Measurements from ENCODE around the gene GRID1.

GRID1 gene

GRCh38 chr10:85643845-85644525 lies 722.6 kb downstream of the GRID1 start:
- no peaks in the 10 kb centered on the region for H3K36me3 ChIP-seq
- H3K9ac ChIP-seq: no peak overlapping the region
- no peaks in the 10 kb centered on the region for H4K20me1 ChIP-seq
- no peaks in the 10 kb centered on the region for H3K4me1 ChIP-seq
- H3K4me3 ChIP-seq: no peak overlapping the region
- H3K27ac ChIP-seq: no peak overlapping the region
- no peaks in the 10 kb centered on the region for H3K27me3 ChIP-seq
- no peak for TF ChIP-seq Cebpa-rat (IDR thresholded peaks at IDR 0.05)
- no peak overlapping the region for H3K4me2 ChIP-seq
- H3K9me3 ChIP-seq: no peaks in the 10 kb centered on the region

- Histone ChIP-seq H3K27me3 (no peaks in the 10 kb centered on the region), H3K9ac (no peak overlapping the region), H3K4me3 (no peak overlapping the region), H3K4me2 (no peak overlapping the region), H4K20me1 (no peaks in the 10 kb centered on the region), H3K27ac (no peak overlapping the region), H3K4me1 (no peaks in the 10 kb centered on the region), H3K9me3 (no peaks in the 10 kb centered on the region), H3K36me3 (no peaks in the 10 kb centered on the region)
- TF ChIP-seq Cebpa-rat (IDR thresholded peaks at IDR 0.05): no peak
Measured at GRCh38 chr10:85643171-85643844, 723.3 kb downstream of the GRID1 start.

GRCh38 chr10:85642421-85643170 lies 724.0 kb downstream of the GRID1 start:
- Histone ChIP-seq H3K4me3 (no peak overlapping the region), H3K4me1 (no peaks in the 10 kb centered on the region), H3K27ac (no peak overlapping the region)

GRCh38 chr10:85642082-85642420 lies 724.5 kb downstream of the GRID1 start:
- H4K20me1 ChIP-seq: no peaks in the 10 kb centered on the region
- TF ChIP-seq Cebpa-rat (IDR thresholded peaks at IDR 0.05): no peak
- no peak overlapping the region for H3K27ac ChIP-seq
- H3K36me3 ChIP-seq: no peaks in the 10 kb centered on the region
- H3K4me2 ChIP-seq: no peak overlapping the region
- H3K27me3 ChIP-seq: no peaks in the 10 kb centered on the region
- no peaks in the 10 kb centered on the region for H3K4me1 ChIP-seq
- no peak overlapping the region for H3K4me3 ChIP-seq
- H3K9ac ChIP-seq: no peak overlapping the region
- no peaks in the 10 kb centered on the region for H3K9me3 ChIP-seq

More at GRCh38 chr10:85642421-85643170, 724.0 kb downstream of the GRID1 start:
- Histone ChIP-seq H3K27me3 (no peaks in the 10 kb centered on the region), H4K20me1 (no peaks in the 10 kb centered on the region), H3K9ac (no peak overlapping the region), H3K9me3 (no peaks in the 10 kb centered on the region), H3K4me2 (no peak overlapping the region), H3K36me3 (no peaks in the 10 kb centered on the region)
- no peak for TF ChIP-seq Cebpa-rat (IDR thresholded peaks at IDR 0.05)

- H3K4me3 ChIP-seq: no peak overlapping the region
- no peak overlapping the region for H3K4me2 ChIP-seq
- H3K27me3 ChIP-seq: no peaks in the 10 kb centered on the region
- H3K4me1 ChIP-seq: no peaks in the 10 kb centered on the region
- no peak for TF ChIP-seq Cebpa-rat (IDR thresholded peaks at IDR 0.05)
- no peaks in the 10 kb centered on the region for H4K20me1 ChIP-seq
- no peak overlapping the region for H3K9ac ChIP-seq
- H3K36me3 ChIP-seq: no peaks in the 10 kb centered on the region
- no peak overlapping the region for H3K27ac ChIP-seq
- H3K9me3 ChIP-seq: no peaks in the 10 kb centered on the region
Measured at GRCh38 chr10:85641479-85642009, 725.1 kb downstream of the GRID1 start.

GRCh38 chr10:85638797-85639196 lies 727.8 kb downstream of the GRID1 start:
- no peaks in the 10 kb centered on the region for H3K27me3 ChIP-seq
- H3K4me1 ChIP-seq: peaks cover 3% of the 10 kb centered on the region; the same call in 1 of the 2 replicates
- no peak for TF ChIP-seq Cebpa-rat (IDR thresholded peaks at IDR 0.05)
- H3K27ac ChIP-seq: no peak overlapping the region
- H3K9me3 ChIP-seq: no peaks in the 10 kb centered on the region
- H3K36me3 ChIP-seq: no peaks in the 10 kb centered on the region
- no peak overlapping the region for H3K9ac ChIP-seq
- H3K4me2 ChIP-seq: no peak overlapping the region
- no peaks in the 10 kb centered on the region for H4K20me1 ChIP-seq
- H3K4me3 ChIP-seq: no peak overlapping the region

- Histone ChIP-seq H3K4me2 (no peak overlapping the region; the same call in 1 of the 2 replicates), H3K4me3 (no peak overlapping the region), H3K9ac (no peak overlapping the region), H3K36me3 (no peaks in the 10 kb centered on the region), H4K20me1 (no peaks in the 10 kb centered on the region), H3K27me3 (no peaks in the 10 kb centered on the region), H3K4me1 (peaks cover 3% of the 10 kb centered on the region; the same call in 1 of the 2 replicates), H3K9me3 (no peaks in the 10 kb centered on the region), H3K27ac (no peak overlapping the region)
- TF ChIP-seq Cebpa-rat (IDR thresholded peaks at IDR 0.05): no peak
Measured at GRCh38 chr10:85635650-85636049, 730.9 kb downstream of the GRID1 start.

GRCh38 chr10:85624511-85624910 lies 742.1 kb downstream of the GRID1 start:
- no peak overlapping the region for H3K27ac ChIP-seq
- peaks cover 13% of the 10 kb centered on the region for H3K4me1 ChIP-seq
- no peak overlapping the region for H3K4me3 ChIP-seq
- no peaks in the 10 kb centered on the region for H3K27me3 ChIP-seq
- TF ChIP-seq Cebpa-rat (IDR thresholded peaks at IDR 0.05): no peak
- no peaks in the 10 kb centered on the region for H3K36me3 ChIP-seq
- no peaks in the 10 kb centered on the region for H4K20me1 ChIP-seq
- H3K9ac ChIP-seq: no peak overlapping the region
- H3K9me3 ChIP-seq: no peaks in the 10 kb centered on the region
- H3K4me2 ChIP-seq: no peak overlapping the region

- Histone ChIP-seq H3K4me1 (peaks cover 13% of the 10 kb centered on the region), H4K20me1 (no peaks in the 10 kb centered on the region), H3K9ac (no peak overlapping the region), H3K27ac (no peak overlapping the region), H3K36me3 (no peaks in the 10 kb centered on the region), H3K4me3 (no peak overlapping the region), H3K4me2 (peak overlapping the region; percentile 56), H3K27me3 (no peaks in the 10 kb centered on the region), H3K9me3 (no peaks in the 10 kb centered on the region)
- TF ChIP-seq Cebpa-rat (IDR thresholded peaks at IDR 0.05): no peak
Measured at GRCh38 chr10:85623758-85624157, 742.8 kb downstream of the GRID1 start.

- H3K27me3 ChIP-seq: no peaks in the 10 kb centered on the region
- no peaks in the 10 kb centered on the region for H4K20me1 ChIP-seq
- H3K4me3 ChIP-seq: no peak overlapping the region
- H3K4me1 ChIP-seq: peaks cover 13% of the 10 kb centered on the region
- TF ChIP-seq Cebpa-rat (IDR thresholded peaks at IDR 0.05): no peak
- no peak overlapping the region for H3K27ac ChIP-seq
- no peaks in the 10 kb centered on the region for H3K36me3 ChIP-seq
- H3K9ac ChIP-seq: no peak overlapping the region
- H3K4me2 ChIP-seq: peak overlapping the region; percentile 56
- no peaks in the 10 kb centered on the region for H3K9me3 ChIP-seq
Measured at GRCh38 chr10:85623342-85623741, 743.3 kb downstream of the GRID1 start.

Measured in BLaER1 (cell line).